Measurements from ENCODE around the gene TMTC3.

Gene TMTC3

GRCh38 chr12:88223519-88223918 lies 81.4 kb downstream of the TMTC3 start:
- DNase-seq (ENCODE audit: low read depth in 2 of 2, low spot score in 1 of 2) = no peak

GRCh38 chr12:88225776-88226175 lies 83.7 kb downstream of the TMTC3 start:
- no peak for DNase-seq (ENCODE audit: low read depth in 2 of 2, low spot score in 1 of 2)

GRCh38 chr12:88227263-88227662 lies 85.2 kb downstream of the TMTC3 start:
- no peak for DNase-seq (ENCODE audit: low read depth in 2 of 2, low spot score in 1 of 2)

- no peak for DNase-seq (ENCODE audit: low read depth in 2 of 2, low spot score in 1 of 2)
These were observed 85.8 kb downstream of the TMTC3 start for GRCh38 chr12:88227871-88228270.

- no peak for DNase-seq (ENCODE audit: low read depth in 2 of 2, low spot score in 1 of 2)
These were observed 86.6 kb downstream of the TMTC3 start for GRCh38 chr12:88228720-88229119.

GRCh38 chr12:88230271-88230670 lies 88.2 kb downstream of the TMTC3 start:
- DNase-seq (ENCODE audit: low read depth in 2 of 2, low spot score in 1 of 2) = no peak

- no peak for DNase-seq (ENCODE audit: low read depth in 2 of 2, low spot score in 1 of 2)
These were observed 93.2 kb downstream of the TMTC3 start for GRCh38 chr12:88235183-88235833.

GRCh38 chr12:88237954-88238353 lies 95.8 kb downstream of the TMTC3 start:
- DNase-seq (ENCODE audit: low read depth in 2 of 2, low spot score in 1 of 2) = no peak

GRCh38 chr12:88238406-88238805 lies 96.3 kb downstream of the TMTC3 start:
- no peak for DNase-seq (ENCODE audit: low read depth in 2 of 2, low spot score in 1 of 2)

GRCh38 chr12:88241862-88242570 lies 99.9 kb downstream of the TMTC3 start:
- DNase-seq (ENCODE audit: low read depth in 2 of 2, low spot score in 1 of 2) = no peak

- DNase-seq (ENCODE audit: low read depth in 2 of 2, low spot score in 1 of 2) = no peak
These were observed 100.4 kb downstream of the TMTC3 start for GRCh38 chr12:88242571-88242925.

GRCh38 chr12:88242939-88243338 lies 100.8 kb downstream of the TMTC3 start:
- DNase-seq (ENCODE audit: low read depth in 2 of 2, low spot score in 1 of 2) = no peak

- DNase-seq (ENCODE audit: low read depth in 2 of 2, low spot score in 1 of 2) = no peak
These were observed 101.9 kb downstream of the TMTC3 start for GRCh38 chr12:88243982-88244381.

- DNase-seq (ENCODE audit: low read depth in 2 of 2, low spot score in 1 of 2) = no peak
These were observed 103.8 kb downstream of the TMTC3 start for GRCh38 chr12:88245905-88246304.

GRCh38 chr12:88247241-88247643 lies 105.1 kb downstream of the TMTC3 start:
- DNase-seq (ENCODE audit: low read depth in 2 of 2, low spot score in 1 of 2) = no peak

- DNase-seq (ENCODE audit: low read depth in 2 of 2, low spot score in 1 of 2) = no peak
These were observed 106.5 kb downstream of the TMTC3 start for GRCh38 chr12:88248606-88249005.

Measured in stimulated activated CD8-positive, alpha-beta memory T cell treated with anti-CD3 and anti-CD28 coated beads, Interleukin-4, amount 100 ng/mL, for 4 hours (primary cell).